ENCODE data around the gene GOLT1B.

DNA sequence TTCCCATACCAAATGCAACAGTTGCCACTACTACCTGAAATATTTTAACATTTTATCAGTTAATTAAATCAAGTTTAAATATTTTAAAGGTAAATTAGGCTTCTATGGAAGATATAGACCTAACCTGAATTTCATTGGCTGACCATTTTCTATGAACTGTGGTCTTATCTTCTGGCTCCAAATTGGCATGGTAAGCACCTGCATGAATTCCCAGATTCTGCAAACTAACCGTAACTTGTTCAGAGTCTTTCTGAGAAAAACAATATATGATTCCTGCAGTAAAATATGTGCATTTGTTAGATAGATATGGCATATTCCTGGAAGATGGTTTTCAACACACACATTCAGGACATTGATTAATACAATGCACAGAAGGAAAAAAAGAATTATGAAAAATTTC lies 26.0 kb upstream of the GOLT1B start:
- TF ChIP-seq POLR2A (IDR thresholded peaks at IDR 0.05; ENCODE audit: low read length) (no peak), GATA1 (IDR thresholded peaks at IDR 0.05; ENCODE audit: low read depth, low read length) (no peak)
